D721Med (cell line): ENCODE data around the gene BARHL1.

Experiments used
- DNase-seq: peaks from one replicate; pipeline ENCODE4 v3.0.0; 2011; ENCODE audit warnings: low spot score; ENCODE audit not compliant: insufficient read length
- FAIRE-seq: peaks from 2 replicates; lab custom pipeline; 2011; peaks lifted over from hg19 to GRCh38; lab: Jason Lieb, UNC
- CTCF ChIP-seq: IDR thresholded peaks from 2 replicates; pipeline ENCODE4 v1.5.1; 2012; ENCODE audit warnings: mild to moderate bottlenecking, control low read depth; ENCODE audit not compliant: insufficient read depth; ENCODE audit errors: missing control alignments

Gene BARHL1

GRCh38 chr9:132590318-132591182 lies 8.1 kb downstream of the BARHL1 start:
- TF ChIP-seq CTCF = no peak
- DNase-seq (no peak), FAIRE-seq (no peak)

GRCh38 chr9:132591244-132591643 lies 8.8 kb downstream of the BARHL1 start:
- FAIRE-seq (no peak), DNase-seq (no peak)
- no peak for TF ChIP-seq CTCF

- peak; percentile 46 for FAIRE-seq
- no peak for TF ChIP-seq CTCF
These were observed 9.4 kb downstream of the BARHL1 start for GRCh38 chr9:132591751-132592314.

GRCh38 chr9:132592451-132592850 lies 10.0 kb downstream of the BARHL1 start:
- DNase-seq = no peak
- no peak for FAIRE-seq
- TF ChIP-seq CTCF = no peak

More at GRCh38 chr9:132591751-132592314, 9.4 kb downstream of the BARHL1 start:
- DNase-seq = peak; percentile 77

GRCh38 chr9:132594412-132594811 lies 12.0 kb downstream of the BARHL1 start:
- no peak for FAIRE-seq
- no peak for TF ChIP-seq CTCF

GRCh38 chr9:132595319-132595718 lies 12.9 kb downstream of the BARHL1 start:
- peak; percentile 90 for FAIRE-seq
- peak; percentile 79 for DNase-seq
- TF ChIP-seq CTCF = no peak

More at GRCh38 chr9:132594412-132594811, 12.0 kb downstream of the BARHL1 start:
- DNase-seq = no peak

- FAIRE-seq = no peak
- no peak for DNase-seq
- TF ChIP-seq CTCF = no peak
These were observed 13.8 kb downstream of the BARHL1 start for GRCh38 chr9:132596200-132596599.
